GM12801 (cell line): ENCODE data around the gene LMNTD2.

Source experiments
- TF ChIP-seq, protein P1 (sequence below): IDR thresholded peaks from one replicate; pipeline ENCODE4 v1.5.1; 2011; ENCODE audit warnings: control low read depth; ENCODE audit not compliant: insufficient read length; ENCODE audit errors: extremely low read depth

The LMNTD2 gene

DNA sequence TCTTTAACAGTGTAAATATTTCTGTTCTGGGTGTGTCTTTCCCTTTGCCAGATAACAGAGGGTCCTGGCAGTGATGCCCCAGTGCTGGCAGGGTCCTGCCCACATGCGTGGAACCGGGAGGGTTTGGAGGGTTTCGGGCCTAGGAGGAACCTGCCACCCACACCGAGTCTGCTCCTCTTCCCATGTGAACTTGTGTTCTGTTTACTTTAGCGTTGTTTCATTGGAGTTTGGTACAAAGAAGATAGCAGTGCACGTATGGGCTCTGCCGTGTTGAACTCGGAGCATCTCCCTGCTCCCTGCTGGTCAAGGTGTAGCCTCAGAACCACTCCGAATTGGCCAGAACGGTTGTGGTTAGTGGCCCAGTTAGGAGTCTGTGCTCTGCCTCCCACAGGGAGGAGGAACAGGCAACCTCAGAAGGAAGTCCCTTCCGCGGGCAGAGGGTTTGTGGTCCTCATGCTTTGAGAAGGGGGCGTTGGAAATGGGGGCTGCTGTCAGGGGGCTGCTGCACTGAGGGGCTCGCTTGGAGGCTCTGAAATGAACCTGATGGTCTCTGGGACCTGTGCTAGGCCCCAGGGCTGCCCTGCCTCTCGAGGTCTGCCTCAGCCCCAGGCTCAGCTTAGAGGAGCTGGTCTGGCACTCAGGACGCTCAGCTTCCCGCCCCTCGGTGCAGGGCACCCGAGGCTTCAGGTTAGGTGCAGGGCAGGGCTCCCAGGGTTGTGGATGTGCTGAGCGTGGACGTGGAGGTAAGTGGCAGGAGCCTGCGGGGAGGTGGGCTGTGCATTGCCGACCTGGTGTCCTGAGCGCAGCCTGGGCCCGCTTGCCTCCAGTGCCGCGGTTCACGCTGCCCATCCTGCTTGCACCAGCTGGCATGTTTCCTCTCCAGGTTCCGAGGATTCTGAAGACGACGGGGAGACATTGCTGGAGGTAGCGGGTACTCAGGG, 26.1 kb upstream of the LMNTD2 start:
- TF ChIP-seq, protein P1, sequence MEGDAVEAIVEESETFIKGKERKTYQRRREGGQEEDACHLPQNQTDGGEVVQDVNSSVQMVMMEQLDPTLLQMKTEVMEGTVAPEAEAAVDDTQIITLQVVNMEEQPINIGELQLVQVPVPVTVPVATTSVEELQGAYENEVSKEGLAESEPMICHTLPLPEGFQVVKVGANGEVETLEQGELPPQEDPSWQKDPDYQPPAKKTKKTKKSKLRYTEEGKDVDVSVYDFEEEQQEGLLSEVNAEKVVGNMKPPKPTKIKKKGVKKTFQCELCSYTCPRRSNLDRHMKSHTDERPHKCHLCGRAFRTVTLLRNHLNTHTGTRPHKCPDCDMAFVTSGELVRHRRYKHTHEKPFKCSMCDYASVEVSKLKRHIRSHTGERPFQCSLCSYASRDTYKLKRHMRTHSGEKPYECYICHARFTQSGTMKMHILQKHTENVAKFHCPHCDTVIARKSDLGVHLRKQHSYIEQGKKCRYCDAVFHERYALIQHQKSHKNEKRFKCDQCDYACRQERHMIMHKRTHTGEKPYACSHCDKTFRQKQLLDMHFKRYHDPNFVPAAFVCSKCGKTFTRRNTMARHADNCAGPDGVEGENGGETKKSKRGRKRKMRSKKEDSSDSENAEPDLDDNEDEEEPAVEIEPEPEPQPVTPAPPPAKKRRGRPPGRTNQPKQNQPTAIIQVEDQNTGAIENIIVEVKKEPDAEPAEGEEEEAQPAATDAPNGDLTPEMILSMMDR = no peak

DNA sequence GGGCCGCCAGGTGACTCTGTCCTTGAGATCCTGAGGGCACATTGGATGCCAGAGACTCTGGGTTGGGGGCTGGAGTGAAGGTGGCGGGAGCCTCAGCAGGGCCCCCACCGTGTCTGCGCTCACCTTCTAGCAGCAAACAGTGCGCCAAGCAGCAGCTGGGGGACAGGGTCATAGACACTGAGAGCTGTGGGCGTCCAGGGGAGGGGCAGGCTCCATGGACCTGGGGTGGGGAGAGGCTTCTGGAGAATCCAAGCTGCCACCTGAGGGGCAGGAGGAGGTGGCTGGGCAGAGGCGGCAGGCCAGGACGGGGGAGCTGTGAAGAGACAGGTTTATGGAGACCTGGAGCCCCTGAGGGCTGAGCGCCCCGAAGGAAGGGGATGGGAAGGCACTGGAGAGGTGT, 23.7 kb upstream of the LMNTD2 start:
- TF ChIP-seq, protein P1 = no peak

DNA sequence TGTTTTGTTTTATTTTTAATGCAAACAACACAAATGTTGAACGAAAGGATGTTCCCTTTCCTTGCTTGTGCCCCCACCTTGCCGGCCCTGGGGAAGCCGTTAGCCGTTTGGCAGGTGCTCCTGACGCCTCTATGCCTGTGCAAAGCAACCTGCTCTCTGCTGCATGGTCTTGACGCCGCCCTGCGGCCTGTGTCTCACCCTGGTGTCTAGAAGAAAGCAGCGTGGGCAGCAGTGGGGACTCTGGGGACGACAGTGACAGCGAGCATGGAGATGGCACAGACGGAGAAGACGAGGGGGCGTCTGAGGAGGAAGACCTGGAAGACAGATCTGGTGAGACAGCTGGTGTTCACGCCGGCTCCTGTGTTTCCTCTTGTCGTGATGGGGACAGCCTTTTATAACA, 21.2 kb upstream of the LMNTD2 start:
- TF ChIP-seq, protein P1 = no peak

DNA sequence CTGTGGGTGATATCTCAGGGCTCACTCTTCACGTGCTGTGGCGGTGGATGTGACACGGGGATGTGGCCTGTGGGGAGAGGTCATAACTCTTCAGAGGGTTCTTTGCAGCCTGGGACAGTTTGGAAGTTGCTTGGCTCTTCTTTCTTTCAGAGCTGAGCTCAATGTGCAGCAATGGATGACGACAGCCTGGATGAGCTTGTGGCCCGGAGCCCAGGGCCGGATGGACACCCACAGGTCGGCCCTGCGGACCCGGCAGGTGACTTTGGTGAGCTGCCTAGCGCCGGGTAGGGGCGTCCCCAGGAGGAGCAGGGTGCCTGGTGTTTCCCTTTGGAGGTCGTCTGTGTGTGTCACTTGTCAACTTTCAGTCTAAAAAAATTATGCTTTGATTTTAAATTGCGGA, 20.8 kb upstream of the LMNTD2 start:
- TF ChIP-seq, protein P1 = no peak

DNA sequence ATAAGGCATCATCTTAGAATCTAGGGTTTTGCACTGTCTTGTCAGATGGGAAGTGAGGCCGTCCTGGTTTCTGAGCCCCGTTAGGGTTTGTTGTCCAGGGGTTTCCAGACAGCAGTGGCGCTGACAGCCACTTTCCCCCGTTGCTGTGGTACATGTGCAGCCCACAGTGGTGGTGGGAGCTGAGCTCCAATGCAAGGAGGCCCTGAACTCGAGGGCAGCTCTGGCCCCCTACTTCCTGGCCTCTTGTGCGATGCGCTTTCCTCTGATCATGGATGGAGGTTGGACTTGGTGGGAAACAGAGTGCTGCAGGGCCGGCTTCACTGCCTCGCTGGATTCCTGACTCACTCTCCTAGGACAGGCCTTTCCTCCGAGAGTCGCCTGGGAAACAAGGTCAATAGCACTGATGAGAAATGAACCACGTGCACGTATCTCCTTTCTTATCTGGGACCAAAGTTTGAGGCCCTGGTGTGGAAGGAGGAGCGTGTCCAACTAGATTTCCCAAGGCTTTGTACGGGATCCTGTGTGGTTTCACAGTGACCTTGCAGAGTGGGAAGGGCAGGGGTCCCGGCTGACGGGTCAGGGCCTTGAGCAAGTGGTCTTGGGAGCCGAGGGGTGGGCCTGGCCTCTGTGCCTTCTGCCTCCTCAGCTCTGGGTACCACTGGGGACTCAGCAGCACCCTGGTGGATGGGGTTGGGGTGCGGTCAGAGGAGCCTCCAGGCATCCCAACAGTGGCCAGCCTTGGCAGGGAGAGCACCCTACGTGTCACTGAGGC, 19.5 kb upstream of the LMNTD2 start:
- TF ChIP-seq, protein P1 = no peak

DNA sequence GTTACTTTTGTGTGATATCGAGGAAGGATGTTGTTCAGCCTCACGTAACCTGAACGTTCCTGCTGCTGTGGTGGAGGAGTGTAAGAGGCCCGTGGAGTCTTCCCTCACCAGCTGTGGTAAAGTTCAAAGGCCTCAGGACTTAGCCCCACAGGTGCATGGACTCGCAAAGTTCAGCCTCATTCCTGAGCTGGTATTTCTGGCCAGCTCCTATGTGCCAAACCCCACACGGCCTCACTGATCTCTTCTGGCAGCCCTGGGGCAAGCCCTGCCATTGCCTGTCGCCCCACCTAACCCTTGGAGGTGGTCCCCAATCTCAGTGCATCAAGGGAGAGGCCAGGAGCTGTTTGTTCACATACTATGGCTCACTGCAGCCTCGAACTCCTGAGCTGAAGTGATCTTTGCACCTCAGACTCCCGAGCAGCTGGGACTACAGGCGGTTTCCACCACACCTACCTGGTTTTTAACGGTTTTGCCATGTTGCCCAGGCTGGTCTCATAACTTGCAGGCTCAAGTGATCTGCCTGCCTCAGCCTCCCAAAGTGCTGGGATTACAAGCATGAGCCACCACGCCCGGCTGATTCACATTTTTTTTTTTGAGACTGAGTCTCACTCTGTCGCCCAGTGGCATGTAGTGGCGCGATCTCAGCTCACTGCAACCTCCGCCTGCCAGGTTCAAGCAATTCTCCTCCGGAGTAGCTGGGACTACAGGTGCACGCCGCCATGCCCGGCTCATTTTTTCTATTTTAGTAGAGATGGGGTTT, 17.9 kb upstream of the LMNTD2 start:
- TF ChIP-seq, protein P1 = no peak

DNA sequence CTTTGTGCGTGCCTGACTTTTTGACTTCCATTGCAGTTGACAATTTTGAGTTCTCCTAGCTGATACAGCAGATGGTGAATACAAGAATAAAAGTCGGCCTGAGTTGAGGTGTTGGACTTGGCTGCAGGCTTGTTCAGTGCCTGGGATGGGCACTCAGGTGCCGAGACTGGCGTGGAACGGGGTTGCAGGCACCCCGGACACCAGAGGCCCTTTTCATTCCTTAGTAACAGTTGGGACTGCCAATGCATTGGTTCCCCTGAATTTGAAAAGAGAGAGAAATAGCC, 17.0 kb upstream of the LMNTD2 start:
- TF ChIP-seq, protein P1 = no peak
